Activated T-cell treated with anti-CD3 and anti-CD28 coated beads for 24 hours (primary cell): ENCODE data around the gene OSBPL7.

Experiments
- DNase-seq: peaks from one replicate; pipeline ENCODE4 v3.0.0-alpha.2; 2020; ENCODE audit warnings: low read depth

OSBPL7 gene

GRCh38 chr17:47821424-47822391 is at the start of gene OSBPL7:
TSS of gene OSBPL7 (minus strand) at chr17:47821794. CDS start at chr17:47820278, 1,516 bp downstream.
- peak; percentile 63 for DNase-seq

- DNase-seq: no peak
Measured at GRCh38 chr17:47871048-47871447, 49.5 kb upstream of the OSBPL7 start.

- DNase-seq: no peak
Measured at GRCh38 chr17:47870056-47870455, 48.5 kb upstream of the OSBPL7 start.

- DNase-seq: no peak
Measured at GRCh38 chr17:47869114-47869513, 47.5 kb upstream of the OSBPL7 start.

GRCh38 chr17:47867813-47868533 is 46.4 kb upstream of the OSBPL7 start:
- DNase-seq: no peak

- DNase-seq: no peak
Measured at GRCh38 chr17:47866941-47867340, 45.3 kb upstream of the OSBPL7 start.

- no peak for DNase-seq
Measured at GRCh38 chr17:47864791-47865216, 43.2 kb upstream of the OSBPL7 start.

- no peak for DNase-seq
Measured at GRCh38 chr17:47862621-47863440, 41.2 kb upstream of the OSBPL7 start.

GRCh38 chr17:47860386-47860785 is 38.8 kb upstream of the OSBPL7 start:
- no peak for DNase-seq

GRCh38 chr17:47857551-47858455 is 36.2 kb upstream of the OSBPL7 start:
- DNase-seq: no peak

GRCh38 chr17:47856830-47857229 is 35.2 kb upstream of the OSBPL7 start:
- no peak for DNase-seq

GRCh38 chr17:47855737-47856136 is 34.1 kb upstream of the OSBPL7 start:
- DNase-seq: no peak

- no peak for DNase-seq
Measured at GRCh38 chr17:47853616-47854015, 32.0 kb upstream of the OSBPL7 start.

GRCh38 chr17:47852113-47852949 is 30.7 kb upstream of the OSBPL7 start:
- no peak for DNase-seq

GRCh38 chr17:47851764-47852112 is 30.1 kb upstream of the OSBPL7 start:
- no peak for DNase-seq

- peak; percentile 57 for DNase-seq
Measured at GRCh38 chr17:47850692-47851573, 29.3 kb upstream of the OSBPL7 start, which contains the start of gene SP6. TSS of gene SP6 (minus strand) at chr17:47851163. CDS start at chr17:47848429, 2,734 bp downstream.

- no peak for DNase-seq
Measured at GRCh38 chr17:47850373-47850691, 28.7 kb upstream of the OSBPL7 start.

- no peak for DNase-seq
Measured at GRCh38 chr17:47848198-47848513, 26.6 kb upstream of the OSBPL7 start.
